ENCODE results near the gene TOX3. TPM values are rescaled to one million over a fixed set of nuclear protein-coding genes. Genes with fewer than 3 reads are reported as not detected.

The TOX3 gene
- total RNA-seq, 4 donors from 2014 or later: 1.7 TPM; not detected in 3

- no peak for TF ChIP-seq EP300 (IDR thresholded peaks at IDR 0.05)
- TF ChIP-seq, protein P1, sequence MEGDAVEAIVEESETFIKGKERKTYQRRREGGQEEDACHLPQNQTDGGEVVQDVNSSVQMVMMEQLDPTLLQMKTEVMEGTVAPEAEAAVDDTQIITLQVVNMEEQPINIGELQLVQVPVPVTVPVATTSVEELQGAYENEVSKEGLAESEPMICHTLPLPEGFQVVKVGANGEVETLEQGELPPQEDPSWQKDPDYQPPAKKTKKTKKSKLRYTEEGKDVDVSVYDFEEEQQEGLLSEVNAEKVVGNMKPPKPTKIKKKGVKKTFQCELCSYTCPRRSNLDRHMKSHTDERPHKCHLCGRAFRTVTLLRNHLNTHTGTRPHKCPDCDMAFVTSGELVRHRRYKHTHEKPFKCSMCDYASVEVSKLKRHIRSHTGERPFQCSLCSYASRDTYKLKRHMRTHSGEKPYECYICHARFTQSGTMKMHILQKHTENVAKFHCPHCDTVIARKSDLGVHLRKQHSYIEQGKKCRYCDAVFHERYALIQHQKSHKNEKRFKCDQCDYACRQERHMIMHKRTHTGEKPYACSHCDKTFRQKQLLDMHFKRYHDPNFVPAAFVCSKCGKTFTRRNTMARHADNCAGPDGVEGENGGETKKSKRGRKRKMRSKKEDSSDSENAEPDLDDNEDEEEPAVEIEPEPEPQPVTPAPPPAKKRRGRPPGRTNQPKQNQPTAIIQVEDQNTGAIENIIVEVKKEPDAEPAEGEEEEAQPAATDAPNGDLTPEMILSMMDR (IDR thresholded peaks at IDR 0.05): no peak
- TF ChIP-seq POLR2A (IDR thresholded peaks at IDR 0.05): no peak
- H3K4me1 ChIP-seq: no peaks in the 10 kb centered on the region
- H3K4me3 ChIP-seq: no peak overlapping the region
- 60 to 61% methylated on average over 11 of the region's 11 CpGs for WGBS, 2 donors
- no peak overlapping the region for H3K27ac ChIP-seq
- no peaks in the 10 kb centered on the region for H3K36me3 ChIP-seq
- H3K9me3 ChIP-seq: no peaks in the 10 kb centered on the region
- no peaks in the 10 kb centered on the region for H3K27me3 ChIP-seq
- DNase-seq (ENCODE audit: low spot score in 2 of 2): no peak
These were observed 31.3 kb upstream of the TOX3 start for GRCh38 chr16:52578007-52578828.

- DNase-seq (ENCODE audit: low spot score in 2 of 2): no peak
- no peak overlapping the region for H3K27ac ChIP-seq
- 78 to 83% methylated on average over 9 of the region's 9 CpGs for WGBS, 2 donors
- no peak overlapping the region for H3K4me3 ChIP-seq
- H3K27me3 ChIP-seq: no peaks in the 10 kb centered on the region
- no peaks in the 10 kb centered on the region for H3K36me3 ChIP-seq
- H3K9me3 ChIP-seq: no peaks in the 10 kb centered on the region
- TF ChIP-seq, protein P1 (IDR thresholded peaks at IDR 0.05): no peak
- TF ChIP-seq EP300 (IDR thresholded peaks at IDR 0.05) (no peak), POLR2A (IDR thresholded peaks at IDR 0.05) (no peak)
- no peaks in the 10 kb centered on the region for H3K4me1 ChIP-seq
These were observed 30.3 kb upstream of the TOX3 start for GRCh38 chr16:52577130-52577706.

DNA sequence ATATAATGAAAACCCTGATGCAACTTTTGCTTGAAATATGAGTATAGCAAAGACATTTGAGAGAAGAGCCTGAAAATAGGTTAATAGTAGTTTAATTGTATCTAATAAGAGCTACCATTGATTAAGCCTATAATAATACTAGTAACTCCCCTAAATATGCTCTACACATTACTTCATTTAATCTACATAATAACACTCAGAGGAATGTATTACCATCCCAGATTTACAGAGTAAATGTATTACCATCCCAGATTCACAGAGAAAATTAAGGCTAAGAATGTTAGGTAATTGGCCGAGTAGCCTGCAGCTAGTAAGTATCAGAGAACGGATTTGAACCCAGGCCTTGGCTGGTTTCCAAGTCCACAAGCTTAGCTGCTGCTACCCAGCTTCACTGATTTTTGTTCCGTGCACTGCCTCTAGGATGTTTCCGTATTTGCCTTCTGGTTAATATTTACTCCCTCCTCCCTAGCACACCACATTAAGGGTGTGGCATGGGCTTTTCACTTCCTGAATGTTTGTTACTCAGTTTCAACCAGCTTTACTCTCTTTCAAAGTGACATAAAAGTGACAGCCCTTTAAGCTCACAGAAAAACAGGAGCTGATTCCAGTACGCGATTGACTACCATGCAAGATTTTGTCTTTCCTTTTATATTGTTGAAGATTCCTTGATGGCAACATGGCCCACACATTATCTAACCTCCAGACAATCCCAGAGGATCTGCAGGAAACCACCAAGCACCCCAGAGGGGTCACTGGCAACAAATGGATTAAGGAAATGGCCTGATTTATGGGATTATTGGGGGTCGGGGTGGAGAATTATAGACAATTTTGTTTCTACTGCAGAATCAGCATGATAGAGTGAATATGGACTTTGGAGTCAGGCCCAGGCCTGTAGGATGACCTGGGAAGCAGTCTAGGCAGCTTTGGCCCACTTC lies 26.7 kb upstream of the TOX3 start:
- DNase-seq (ENCODE audit: low spot score in 2 of 2): no peak
- no peak overlapping the region for H3K4me3 ChIP-seq
- H3K9me3 ChIP-seq: peaks cover 0 to 4% (median 0%) of the 10 kb centered on the region in 4 donors
- no peaks in the 10 kb centered on the region for H3K36me3 ChIP-seq
- WGBS, 2 donors: 77 to 85% methylated on average over 7 of the region's 7 CpGs
- H3K4me1 ChIP-seq: no peaks in the 10 kb centered on the region
- H3K27me3 ChIP-seq: no peaks in the 10 kb centered on the region
- peak overlapping the region in 1 of 4 donors; percentile 19 for H3K27ac ChIP-seq
- TF ChIP-seq, protein P1 (IDR thresholded peaks at IDR 0.05): no peak
- TF ChIP-seq EP300 (IDR thresholded peaks at IDR 0.05): no peak
- no peak for TF ChIP-seq POLR2A (IDR thresholded peaks at IDR 0.05)

DNA sequence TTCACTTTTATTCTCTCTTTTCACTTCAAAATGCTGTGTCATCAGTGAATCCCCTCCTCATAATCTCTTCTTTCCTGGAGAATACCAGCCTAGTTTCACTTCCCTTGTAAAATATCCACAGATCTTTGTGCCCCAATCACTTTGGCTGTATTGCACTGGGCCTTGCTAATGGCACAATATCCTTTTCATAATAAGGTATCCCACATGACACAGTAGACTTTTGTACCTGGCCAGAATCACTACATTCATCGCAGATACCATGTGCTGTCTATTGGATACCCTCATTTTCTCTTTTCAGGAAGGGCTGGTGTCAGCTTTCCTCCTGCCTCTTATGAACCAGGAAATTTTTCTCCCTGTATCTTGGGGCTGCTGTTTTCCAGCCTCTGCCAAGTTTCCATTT lies 25.7 kb upstream of the TOX3 start:
- Histone ChIP-seq H3K27ac (no peak overlapping the region), H3K36me3 (no peaks in the 10 kb centered on the region), H3K9me3 (peaks cover 0 to 4% (median 0%) of the 10 kb centered on the region in 4 donors), H3K27me3 (no peaks in the 10 kb centered on the region), H3K4me1 (no peaks in the 10 kb centered on the region), H3K4me3 (no peak overlapping the region)
- no peak for TF ChIP-seq POLR2A (IDR thresholded peaks at IDR 0.05)
- TF ChIP-seq EP300 (IDR thresholded peaks at IDR 0.05): no peak
- DNase-seq (ENCODE audit: low spot score in 2 of 2): no peak
- WGBS, 2 donors: 96 to 100% methylated on average over 1 of the region's 1 CpG

- no peaks in the 10 kb centered on the region for H3K4me1 ChIP-seq
- H3K36me3 ChIP-seq: no peaks in the 10 kb centered on the region
- peaks cover 0 to 4% (median 0%) of the 10 kb centered on the region in 4 donors for H3K9me3 ChIP-seq
- 84 to 86% methylated on average over 4 of the region's 4 CpGs for WGBS, 2 donors
- TF ChIP-seq POLR2A (IDR thresholded peaks at IDR 0.05) (no peak), EP300 (IDR thresholded peaks at IDR 0.05) (no peak)
- no peak overlapping the region for H3K27ac ChIP-seq
- no peaks in the 10 kb centered on the region for H3K27me3 ChIP-seq
- H3K4me3 ChIP-seq: no peak overlapping the region
- no peak for DNase-seq (ENCODE audit: low spot score in 2 of 2)
These were observed 23.6 kb upstream of the TOX3 start for GRCh38 chr16:52570495-52571091.
